ENCODE data around the gene CDC37L1.
"Not testable (repeated sequence)": the region's sequence is repeated elsewhere in the genome, so short reads cannot be mapped to it uniquely, and the experiment has no call there.

Gene CDC37L1

DNA sequence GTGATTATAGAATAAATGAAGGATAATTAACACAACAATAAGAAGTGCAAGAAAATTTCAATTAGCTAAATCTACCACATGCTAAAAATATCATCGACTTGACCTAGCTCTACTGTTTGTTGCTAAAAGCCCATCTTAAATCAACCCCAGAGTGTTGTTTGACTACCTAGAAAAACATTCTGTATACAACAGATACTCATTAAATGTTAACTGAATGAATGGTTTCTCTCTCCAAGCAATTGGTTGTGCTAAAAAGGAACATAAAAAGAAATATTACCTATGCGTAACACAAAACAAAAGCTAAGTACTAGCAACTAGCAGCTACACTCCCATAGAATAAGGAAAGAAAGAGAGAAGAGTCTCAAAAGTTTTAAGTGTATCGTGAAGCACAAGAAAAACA lies 22.7 kb upstream of the CDC37L1 start:
- Histone ChIP-seq H3K9me3 (ENCODE audit: insufficient read depth, low read length) (no peaks in the 10 kb centered on the region), H3K36me3 (replicated peaks; ENCODE audit: low read depth, low read length) (no peaks in the 10 kb centered on the region), H3K9ac (ENCODE audit: low read length) (no peak overlapping the region), H4K20me1 (ENCODE audit: insufficient read depth, low read length) (no peaks in the 10 kb centered on the region), H3K27me3 (ENCODE audit: low read depth, low read length) (no peaks in the 10 kb centered on the region), H2AFZ (ENCODE audit: low read depth, low read length) (no peak overlapping the region), H3K4me2 (ENCODE audit: low read length) (no peak overlapping the region), H3K27ac (ENCODE audit: low read length) (no peak overlapping the region), H3K4me1 (ENCODE audit: low read length) (0 out of 2 replicates have a peak, but pooled peaks cover 2% of the 10 kb centered on the region), H3K4me3 (ENCODE audit: low read length) (no peak overlapping the region), H3K79me2 (ENCODE audit: low read length) (no peaks in the 10 kb centered on the region)
- TF ChIP-seq EZH2phosphoT487 (IDR thresholded peaks at IDR 0.05; ENCODE audit: low read depth), result no peak
- no peak for TF ChIP-seq CTCF (IDR thresholded peaks at IDR 0.05; ENCODE audit: low read depth, low read length)

- H3K27ac ChIP-seq (ENCODE audit: low read length), result no peak overlapping the region
- no peaks in the 10 kb centered on the region for H3K36me3 ChIP-seq (replicated peaks; ENCODE audit: low read depth, low read length)
- H3K27me3 ChIP-seq (ENCODE audit: low read depth, low read length), result no peaks in the 10 kb centered on the region
- no peak overlapping the region for H3K4me3 ChIP-seq (ENCODE audit: low read length)
- H3K4me1 ChIP-seq (ENCODE audit: low read length), result 0 out of 2 replicates have a peak, but pooled peaks cover 3% of the 10 kb centered on the region
- no peak for TF ChIP-seq CTCF (IDR thresholded peaks at IDR 0.05; ENCODE audit: low read depth, low read length)
- no peak for TF ChIP-seq EZH2phosphoT487 (IDR thresholded peaks at IDR 0.05; ENCODE audit: low read depth)
- H3K9ac ChIP-seq (ENCODE audit: low read length), result no peak overlapping the region
- peaks cover 3% of the 10 kb centered on the region; the same call in 1 of the 2 replicates for H3K79me2 ChIP-seq (ENCODE audit: low read length)
- H3K4me2 ChIP-seq (ENCODE audit: low read length), result no peak overlapping the region
- no peaks in the 10 kb centered on the region for H3K9me3 ChIP-seq (ENCODE audit: insufficient read depth, low read length)
- H4K20me1 ChIP-seq (ENCODE audit: insufficient read depth, low read length), result no peaks in the 10 kb centered on the region
- no peak overlapping the region for H2AFZ ChIP-seq (ENCODE audit: low read depth, low read length)
Observed at GRCh38 chr9:4657426-4658159, 21.8 kb upstream of the CDC37L1 start.

DNA sequence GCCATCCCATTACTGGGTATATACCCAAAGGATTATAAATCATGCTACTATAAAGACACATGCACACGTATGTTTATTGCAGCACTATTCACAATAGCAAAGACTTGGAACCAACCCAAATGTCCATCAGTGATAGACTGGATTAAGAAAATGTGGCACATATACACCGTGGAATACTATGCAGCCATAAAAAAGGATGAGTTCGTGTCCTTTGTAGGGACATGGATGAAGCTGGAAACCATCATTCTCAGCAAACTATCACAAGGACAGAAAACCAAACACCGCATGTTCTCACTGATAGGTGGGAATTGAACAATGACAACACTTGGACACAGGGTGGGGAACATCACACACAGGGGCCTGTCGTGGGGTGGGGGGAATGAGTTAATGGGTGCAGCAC lies 18.7 kb upstream of the CDC37L1 start:
- H3K27ac ChIP-seq (ENCODE audit: low read length); H3K27me3 ChIP-seq (ENCODE audit: low read depth, low read length); H2AFZ ChIP-seq (ENCODE audit: low read depth, low read length); H4K20me1 ChIP-seq (ENCODE audit: insufficient read depth, low read length); H3K9me3 ChIP-seq (ENCODE audit: insufficient read depth, low read length); H3K4me2 ChIP-seq (ENCODE audit: low read length); H3K36me3 ChIP-seq (replicated peaks; ENCODE audit: low read depth, low read length); H3K4me3 ChIP-seq (ENCODE audit: low read length); H3K9ac ChIP-seq (ENCODE audit: low read length); H3K79me2 ChIP-seq (ENCODE audit: low read length): not testable (repeated sequence)
- H3K4me1 ChIP-seq (ENCODE audit: low read length), result peaks cover 12% of the 10 kb centered on the region

DNA sequence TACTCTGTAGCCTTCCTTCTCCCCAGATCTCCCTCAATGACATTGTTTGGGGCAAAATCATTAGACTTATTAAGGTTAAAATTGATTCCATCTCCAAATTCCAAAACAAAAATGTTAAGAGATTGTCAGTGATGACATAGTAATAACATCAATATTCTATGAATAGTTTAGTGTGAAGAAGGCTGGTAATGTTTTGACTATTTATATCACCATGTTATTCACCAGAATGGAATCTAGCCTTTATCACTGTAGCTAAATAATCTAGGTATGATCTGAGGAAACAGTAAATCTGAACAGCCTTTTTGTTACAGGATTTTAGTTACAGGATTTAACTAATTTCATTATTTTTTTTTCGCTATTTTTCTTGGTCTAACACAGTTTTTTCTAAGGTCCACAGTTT lies 18.2 kb upstream of the CDC37L1 start:
- no peak overlapping the region; the same call in 1 of the 2 replicates for H3K4me3 ChIP-seq (ENCODE audit: low read length)
- peak overlapping the region; percentile 94; the same call in 1 of the 2 replicates for H3K4me2 ChIP-seq (ENCODE audit: low read length)
- no peaks in the 10 kb centered on the region for H3K9me3 ChIP-seq (ENCODE audit: insufficient read depth, low read length)
- no peak overlapping the region for H3K27ac ChIP-seq (ENCODE audit: low read length)
- H4K20me1 ChIP-seq (ENCODE audit: insufficient read depth, low read length), result no peaks in the 10 kb centered on the region
- H3K27me3 ChIP-seq (ENCODE audit: low read depth, low read length), result no peaks in the 10 kb centered on the region
- H3K4me1 ChIP-seq (ENCODE audit: low read length), result peaks cover 12% of the 10 kb centered on the region
- H3K36me3 ChIP-seq (replicated peaks; ENCODE audit: low read depth, low read length), result no peaks in the 10 kb centered on the region
- TF ChIP-seq CTCF (IDR thresholded peaks at IDR 0.05; ENCODE audit: low read depth, low read length) (no peak), EZH2phosphoT487 (IDR thresholded peaks at IDR 0.05; ENCODE audit: low read depth) (no peak)
- H3K79me2 ChIP-seq (ENCODE audit: low read length), result peaks cover 6% of the 10 kb centered on the region; the same call in 1 of the 2 replicates
- H3K9ac ChIP-seq (ENCODE audit: low read length), result no peak overlapping the region
- H2AFZ ChIP-seq (ENCODE audit: low read depth, low read length), result peak overlapping the region; percentile 99; the same call in 1 of the 2 replicates

Measured in OCI-LY3 (cell line).